Esophagus squamous epithelium (tissue), 5 donors: ENCODE data around the gene TMEM256. TPM values are rescaled to one million over a fixed set of nuclear protein-coding genes. Genes with fewer than 3 reads are reported as not detected.

Experiments
- DNase-seq: peaks from one replicate; lab custom pipeline; 2025; lab: John Stamatoyannopoulos, UW
- H3K27ac ChIP-seq, 4 donors: fragments of 200-600 bp; sonication (generic); one replicate each; pipeline ENCODE4 v1.5.1; 2016 to 2019; ENCODE audit warnings: mild to moderate bottlenecking in 1 of 4
- H3K27me3 ChIP-seq, 4 donors: fragments of 200-600 bp; sonication (generic); 1 replicate in 3 of 4; 2 replicates in 1 of 4; pipeline versions ENCODE4 v1.5.1 to v1.6.0; 2017 to 2021; ENCODE audit warnings: antibody characterized with exemption in 1 of 4
- H3K36me3 ChIP-seq, 3 donors: fragments of 200-600 bp; sonication (generic); one replicate each; pipeline ENCODE4 v1.5.1; 2016 to 2019
- H3K4me1 ChIP-seq, 3 donors: fragments of 200-600 bp; sonication (generic); one replicate each; pipeline ENCODE4 v1.5.1; 2017 to 2019
- H3K4me3 ChIP-seq, 4 donors: fragments of 200-600 bp; sonication (generic); 1 replicate in 3 of 4; 2 replicates in 1 of 4; pipeline ENCODE4 v1.5.1; 2016 to 2019; ENCODE audit warnings: mild to moderate bottlenecking in 2 of 4, moderate library complexity in 1 of 4
- H3K9me3 ChIP-seq, 3 donors: fragments of 200-600 bp; sonication (generic); one replicate each; pipeline ENCODE4 v1.5.1; 2016 to 2019
- CTCF ChIP-seq, 6 experiments: fragments of 450-650 bp in 4 of 6; fragments of 200-600 bp in 2 of 6; sonication (generic) in 2 of 6; IDR thresholded peaks; one replicate each; pipeline ENCODE4 v1.5.1; 2016 to 2019; ENCODE audit warnings: antibody characterized with exemption in 6 of 6, mild to moderate bottlenecking in 4 of 6, moderate library complexity in 4 of 6
- POLR2A ChIP-seq, 4 donors: fragments of 450-650 bp; IDR thresholded peaks; one replicate each; pipeline ENCODE4 v1.6.1; 2017; ENCODE audit warnings: antibody characterized with exemption in 4 of 4, mild to moderate bottlenecking in 4 of 4, moderate library complexity in 3 of 4
- WGBS, 2 donors: methylation state at CpG; one replicate each; pipeline ENCODE4 v1.1.5; 2018; 5-methylcytosine and 5-hydroxymethylcytosine counted together
- intact Hi-C: fragments of 100-400 bp; cut with DNase I; formaldehyde crosslinking; loops from one replicate; pipeline ENCODE4 v1.15.0; 2022
- total RNA-seq, 4 donors: library from RNA; depleted of rRNA; stranded (reverse); fragments of >200 nt; gene quantifications; one replicate each; pipeline ENCODE4 v1.1.0, GENCODE V29; 2016
- donor health status: DM: yes; HTN: yes; CAD: no.

The TMEM256 gene
- total RNA-seq, 4 donors from 2014 or later = 27.9 to 88.0 (median 66.7) TPM

- intact Hi-C loops = loop anchor here (5.0 kb wide), 1 partner anchor 37 kb away; the partner anchor contains the start of gene ZBTB4
- H3K27ac ChIP-seq = peak overlapping the region in 3 of 4 donors; percentile 7 to 93 (median 39)
- DNase-seq = no peak
These were observed 36.4 kb upstream of the TMEM256 start for GRCh38 chr17:7440113-7440833.

GRCh38 chr17:7439462-7440112, 35.7 kb upstream of the TMEM256 start, which contains the start of gene FGF11:
TSS of gene FGF11 (plus strand) at chr17:7439512. CDS start at chr17:7439621, 109 bp downstream.
- intact Hi-C loops = loop anchor here (5.0 kb wide), 2 partner anchors 38 to 82 kb away; partner anchors contain the start of genes TMEM95 and ZBTB4
- 2 to 3% methylated on average over 7 to 10 of the region's 50 CpGs for WGBS, 2 donors
- H3K36me3 ChIP-seq = no peaks in the 10 kb centered on the region
- H3K4me3 ChIP-seq = peak within 1 kb of the TSS; percentile 38 to 80 (median 60)
- TF ChIP-seq CTCF (IDR thresholded peaks at IDR 0.05) (no peak), POLR2A (IDR thresholded peaks at IDR 0.05) (no peak)
- H3K27me3 ChIP-seq = peaks cover 0 to 59% (median 5%) of the 10 kb centered on the region in 4 donors
- peaks cover 53 to 80% (median 65%) of the 10 kb centered on the region in 3 donors for H3K4me1 ChIP-seq
- H3K27ac ChIP-seq = peak within 1 kb of the TSS; percentile 92 to 94 (median 94)
- H3K9me3 ChIP-seq = no peaks in the 10 kb centered on the region
- DNase-seq = no peak

More at GRCh38 chr17:7440113-7440833, 36.4 kb upstream of the TMEM256 start:
- H3K4me3 ChIP-seq = peak overlapping the region; percentile 30 to 80 (median 60)
- 7 to 13% methylated on average over 3 to 13 of the region's 46 CpGs for WGBS, 2 donors
- H3K36me3 ChIP-seq = no peaks in the 10 kb centered on the region
- peaks cover 57 to 82% (median 68%) of the 10 kb centered on the region in 3 donors for H3K4me1 ChIP-seq
- H3K9me3 ChIP-seq = no peaks in the 10 kb centered on the region
- peaks cover 0 to 61% (median 5%) of the 10 kb centered on the region in 4 donors for H3K27me3 ChIP-seq
- TF ChIP-seq POLR2A (IDR thresholded peaks at IDR 0.05) = no peak
- TF ChIP-seq CTCF (IDR thresholded peaks at IDR 0.05) = no peak

- H3K27me3 ChIP-seq = peaks cover 0 to 60% (median 5%) of the 10 kb centered on the region in 4 donors
- TF ChIP-seq CTCF (IDR thresholded peaks at IDR 0.05) (no peak), POLR2A (IDR thresholded peaks at IDR 0.05) (no peak)
- peaks cover 53 to 75% (median 58%) of the 10 kb centered on the region in 3 donors for H3K4me1 ChIP-seq
- H3K27ac ChIP-seq = peak overlapping the region; percentile 92 to 94 (median 94)
- H3K9me3 ChIP-seq = no peaks in the 10 kb centered on the region
- intact Hi-C loops = loop anchor here (5.0 kb wide), 1 partner anchor 82 kb away; the partner anchor contains the start of gene TMEM95
- DNase-seq = no peak
- no peaks in the 10 kb centered on the region for H3K36me3 ChIP-seq
- 38% methylated on average over 11 of the region's 11 CpGs for WGBS, 2 donors
- H3K4me3 ChIP-seq = peak overlapping the region; percentile 38 to 80 (median 60)
These were observed 35.0 kb upstream of the TMEM256 start for GRCh38 chr17:7438656-7439460.

GRCh38 chr17:7437950-7438614, 34.2 kb upstream of the TMEM256 start:
- DNase-seq = no peak
- TF ChIP-seq CTCF (IDR thresholded peaks at IDR 0.05) (no peak), POLR2A (IDR thresholded peaks at IDR 0.05) (peak in 1 of 4 donors; percentile 45)
- Histone ChIP-seq H3K27me3 (peaks cover 0 to 60% (median 5%) of the 10 kb centered on the region in 4 donors), H3K36me3 (no peaks in the 10 kb centered on the region), H3K4me1 (peaks cover 53 to 68% (median 54%) of the 10 kb centered on the region in 3 donors), H3K4me3 (peak overlapping the region; percentile 38 to 80 (median 60)), H3K9me3 (no peaks in the 10 kb centered on the region), H3K27ac (peak overlapping the region; percentile 92 to 94 (median 94))
- intact Hi-C loops = loop anchor here (5.0 kb wide), 1 partner anchor 81 kb away; the partner anchor contains the start of gene TMEM95
- 22 to 25% methylated on average over 13 to 14 of the region's 48 CpGs for WGBS, 2 donors
